GM18909 (cell line): ENCODE measurements around the gene MYBPC1.
"Not testable (repeated sequence)": the region's sequence is repeated elsewhere in the genome, so short reads cannot be mapped to it uniquely, and the experiment has no call there.

Experiments used
- ATAC-seq: cut with Tn5 transposase; IDR thresholded peaks from one replicate; pipeline ENCODE4 v1.9.1; 2021; ENCODE audit warnings: mild to moderate bottlenecking; ENCODE audit not compliant: unreplicated experiment, poor library complexity

The MYBPC1 gene

GRCh38 chr12:101653030-101653429 lies 58.3 kb downstream of the MYBPC1 start:
- ATAC-seq, result no peak

GRCh38 chr12:101653503-101653902 lies 58.7 kb downstream of the MYBPC1 start:
- ATAC-seq, result no peak

- no peak for ATAC-seq
Observed at GRCh38 chr12:101654442-101654841, 59.7 kb downstream of the MYBPC1 start.

GRCh38 chr12:101655393-101655792 lies 60.6 kb downstream of the MYBPC1 start:
- no peak for ATAC-seq

GRCh38 chr12:101660662-101661061 lies 65.9 kb downstream of the MYBPC1 start:
- ATAC-seq, result not testable (repeated sequence)

GRCh38 chr12:101663298-101663697 lies 68.5 kb downstream of the MYBPC1 start:
- ATAC-seq, result no peak

GRCh38 chr12:101664992-101665391 lies 70.2 kb downstream of the MYBPC1 start:
- ATAC-seq, result no peak

GRCh38 chr12:101666052-101666728 lies 71.4 kb downstream of the MYBPC1 start:
- no peak for ATAC-seq

GRCh38 chr12:101667591-101667990 lies 72.8 kb downstream of the MYBPC1 start:
- ATAC-seq, result no peak

GRCh38 chr12:101670007-101670671 lies 75.4 kb downstream of the MYBPC1 start:
- no peak for ATAC-seq

- peak; percentile 84 for ATAC-seq
Observed at GRCh38 chr12:101671157-101671791, 76.5 kb downstream of the MYBPC1 start.

- no peak for ATAC-seq
Observed at GRCh38 chr12:101671833-101672232, 77.1 kb downstream of the MYBPC1 start.

GRCh38 chr12:101675555-101675954 lies 80.8 kb downstream of the MYBPC1 start:
- ATAC-seq, result no peak

- ATAC-seq, result not testable (repeated sequence)
Observed at GRCh38 chr12:101676497-101676896, 81.7 kb downstream of the MYBPC1 start.

- no peak for ATAC-seq
Observed at GRCh38 chr12:101678081-101678480, 83.3 kb downstream of the MYBPC1 start.

GRCh38 chr12:101680240-101680639 lies 85.5 kb downstream of the MYBPC1 start:
- no peak for ATAC-seq

GRCh38 chr12:101680647-101681046 lies 85.9 kb downstream of the MYBPC1 start:
- ATAC-seq, result no peak

- ATAC-seq, result not testable (repeated sequence)
Observed at GRCh38 chr12:101681627-101682026, 86.9 kb downstream of the MYBPC1 start.

- no peak for ATAC-seq
Observed at GRCh38 chr12:101685092-101685491, 90.3 kb downstream of the MYBPC1 start.

- no peak for ATAC-seq
Observed at GRCh38 chr12:101686176-101686575, 91.4 kb downstream of the MYBPC1 start.

- no peak for ATAC-seq
Observed at GRCh38 chr12:101690544-101691098, 95.8 kb downstream of the MYBPC1 start.
